Liver (tissue), 3 donors: ENCODE data around the gene DCTPP1.
"Not testable (repeated sequence)": the region's sequence is repeated elsewhere in the genome, so short reads cannot be mapped to it uniquely, and the experiment has no call there.

Source experiments
- CTCF ChIP-seq: fragments of 150-350 bp; IDR thresholded peaks from 2 replicates; pipeline ENCODE4 v1.5.1; 2017; ENCODE audit warnings: improper control_type of control experiment, low read depth, low read length; ENCODE audit not compliant: missing input control
- MAX ChIP-seq: IDR thresholded peaks from 2 replicates; pipeline ENCODE4 v1.6.1; 2016; ENCODE audit warnings: antibody characterized with exemption
- RXRA ChIP-seq, 2 donors: IDR thresholded peaks; 2 replicates each; pipeline ENCODE4 v1.6.1; 2017 to 2018; ENCODE audit warnings: antibody characterized with exemption in 2 of 2, mild to moderate bottlenecking in 1 of 2
- ZBTB33 ChIP-seq: IDR thresholded peaks from 2 replicates; pipeline ENCODE4 v1.6.1; 2016; ENCODE audit warnings: antibody characterized with exemption
- donor health status: healthy.
- donor health status: healthy.

- not testable (repeated sequence) for TF ChIP-seq RXRA (IDR thresholded peaks at IDR 0.05); MAX; ZBTB33; CTCF
Observed at GRCh38 chr16:30396627-30397026, 33.2 kb downstream of the DCTPP1 start.
